Right lobe of liver (tissue), 4 donors: Measurements from ENCODE around the gene CACNA2D1.

Experiments used
- CTCF ChIP-seq, 4 donors: fragments of 200-600 bp in 3 of 4; fragments of 450-650 bp in 1 of 4; IDR thresholded peaks; one replicate each; pipeline versions ENCODE4 v1.5.1 to v1.8.0; 2016 to 2022; ENCODE audit warnings: antibody characterized with exemption in 4 of 4, mild to moderate bottlenecking in 2 of 4
- POLR2A ChIP-seq: fragments of 450-650 bp; IDR thresholded peaks from one replicate; pipeline ENCODE4 v1.6.1; 2017; ENCODE audit warnings: antibody characterized with exemption, mild to moderate bottlenecking
- donor health status: DM: no; HTN: no; CAD: no.
- donor health status: DM: no; HTN: no; CAD: no.
- donor health status: DM: no; HTN: yes; CAD: no.

- TF ChIP-seq POLR2A (no peak), CTCF (IDR thresholded peaks at IDR 0.05) (no peak)
Measured at GRCh38 chr7:82393840-82394220, 49.7 kb downstream of the CACNA2D1 start.
